ENCODE measurements around the gene MED4.
"Not testable (repeated sequence)": the region's sequence is repeated elsewhere in the genome, so short reads cannot be mapped to it uniquely, and the experiment has no call there.

MED4 gene

GRCh38 chr13:48093588-48093987, 1.3 kb downstream of the MED4 start:
- no peak for DNase-seq

- no peak for DNase-seq
Measured at GRCh38 chr13:48086272-48086671, 8.6 kb downstream of the MED4 start.

GRCh38 chr13:48081739-48082138, 13.2 kb downstream of the MED4 start:
- DNase-seq, result no peak

- DNase-seq, result no peak
Measured at GRCh38 chr13:48078251-48078656, 16.6 kb downstream of the MED4 start.

- DNase-seq, result no peak
Measured at GRCh38 chr13:48074006-48074405, 20.9 kb downstream of the MED4 start.

- no peak for DNase-seq
Measured at GRCh38 chr13:48072787-48073186, 22.1 kb downstream of the MED4 start.

GRCh38 chr13:48072304-48072703, 22.6 kb downstream of the MED4 start:
- no peak for DNase-seq

GRCh38 chr13:48070942-48071341, 24.0 kb downstream of the MED4 start:
- no peak for DNase-seq

GRCh38 chr13:48069573-48069972, 25.3 kb downstream of the MED4 start:
- no peak for DNase-seq

- DNase-seq, result no peak
Measured at GRCh38 chr13:48068952-48069351, 26.0 kb downstream of the MED4 start.

- DNase-seq, result no peak
Measured at GRCh38 chr13:48068036-48068435, 26.9 kb downstream of the MED4 start.

GRCh38 chr13:48066310-48066989, 28.5 kb downstream of the MED4 start:
- no peak for DNase-seq

GRCh38 chr13:48059951-48060350, 35.0 kb downstream of the MED4 start:
- not testable (repeated sequence) for DNase-seq

- not testable (repeated sequence) for DNase-seq
Measured at GRCh38 chr13:48058536-48058935, 36.4 kb downstream of the MED4 start.

GRCh38 chr13:48055712-48056111, 39.2 kb downstream of the MED4 start:
- DNase-seq, result no peak

GRCh38 chr13:48054601-48055000, 40.3 kb downstream of the MED4 start:
- no peak for DNase-seq

- DNase-seq, result no peak
Measured at GRCh38 chr13:48050550-48050949, 44.4 kb downstream of the MED4 start.

GRCh38 chr13:48043789-48044503, 51.0 kb downstream of the MED4 start:
- no peak for DNase-seq

- DNase-seq, result no peak
Measured at GRCh38 chr13:48042894-48043293, 52.0 kb downstream of the MED4 start.

GRCh38 chr13:48040896-48041295, 54.0 kb downstream of the MED4 start:
- DNase-seq, result no peak

GRCh38 chr13:48040049-48040448, 54.9 kb downstream of the MED4 start:
- DNase-seq, result no peak

GRCh38 chr13:48038761-48039160, 56.1 kb downstream of the MED4 start:
- DNase-seq, result no peak

GRCh38 chr13:48037346-48038173, 57.3 kb downstream of the MED4 start, which contains the start of gene NUDT15:
Gene NUDT15 (plus strand): TSS chr13:48037726. CDS start chr13:48037747, 21 bp downstream.
- DNase-seq, result peak; percentile 89

- no peak for DNase-seq
Measured at GRCh38 chr13:48029859-48030258, 65.0 kb downstream of the MED4 start.

All from GOT3 (cell line).